ENCODE measurements around the gene EML6.
"Not testable (repeated sequence)": the region's sequence is repeated elsewhere in the genome, so short reads cannot be mapped to it uniquely, and the experiment has no call there.

Gene EML6

DNA sequence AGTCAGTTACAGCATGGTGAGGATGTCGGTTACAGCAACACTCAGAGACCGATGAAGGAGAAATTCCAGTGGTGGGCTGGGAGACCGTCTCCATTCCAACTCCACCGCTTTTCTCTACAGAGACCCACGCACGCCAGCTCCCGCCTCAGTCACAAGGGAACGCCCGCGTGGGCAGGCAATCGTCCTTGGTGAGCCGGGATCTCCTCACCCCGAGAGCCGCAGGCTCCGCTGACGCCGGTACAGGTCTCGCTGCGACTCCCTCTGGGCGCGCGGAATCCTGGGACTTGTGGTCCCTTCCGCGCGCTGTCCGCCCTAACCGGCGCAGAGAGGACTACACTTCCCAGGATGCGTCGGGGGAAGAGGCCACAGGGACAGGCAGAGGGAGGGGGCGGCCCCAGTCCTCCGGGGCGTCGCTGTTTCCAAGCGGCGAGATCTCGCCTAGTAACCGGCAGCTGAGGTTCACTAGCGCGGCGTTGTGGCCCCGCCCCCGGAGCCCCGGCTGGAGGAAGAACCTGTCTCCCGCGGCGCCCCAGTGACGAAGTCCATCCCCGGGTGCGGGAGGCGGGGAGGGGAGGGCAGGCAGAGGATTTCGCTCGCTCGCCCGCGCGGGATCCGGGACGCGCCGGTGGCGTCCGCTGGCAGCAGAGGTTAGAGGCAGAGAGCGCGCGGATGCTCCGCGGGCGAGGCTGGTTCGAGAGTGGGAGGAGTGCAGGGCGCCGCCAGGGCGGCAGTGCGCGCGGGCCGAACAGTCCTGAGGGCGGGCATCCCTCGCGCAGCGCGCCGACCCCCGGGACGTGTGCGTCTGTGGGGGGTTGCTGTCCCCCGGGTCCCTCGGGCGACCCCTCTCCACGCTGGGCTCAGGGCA lies at the start of gene EML6:
TSS of gene EML6 (plus strand) at position 532 of the 865 bp plus-strand sequence. CDS start 1,400 bp downstream, outside the sequence.
- peak; percentile 98 to 99 for DNase-seq

DNA sequence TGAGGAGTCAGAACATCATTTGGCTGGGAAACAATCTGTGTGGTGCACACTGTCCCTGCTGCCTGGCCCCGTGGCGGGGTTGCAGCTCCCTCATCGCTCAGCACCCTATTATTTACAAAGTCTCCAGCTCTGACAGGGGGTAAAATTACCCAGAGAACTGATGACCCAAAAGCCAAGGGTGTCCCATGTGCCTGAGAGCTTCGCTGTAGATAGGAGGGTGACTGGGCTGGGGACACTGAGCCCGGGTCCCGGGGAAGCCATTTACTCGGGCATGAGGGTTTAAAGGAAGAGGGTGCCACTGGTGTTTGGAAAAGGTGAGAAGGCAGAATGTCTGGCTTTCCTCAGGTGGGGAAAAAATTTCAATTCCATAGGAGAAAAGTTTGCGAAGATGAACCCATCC lies 48.2 kb upstream of the EML6 start:
- DNase-seq, result no peak

DNA sequence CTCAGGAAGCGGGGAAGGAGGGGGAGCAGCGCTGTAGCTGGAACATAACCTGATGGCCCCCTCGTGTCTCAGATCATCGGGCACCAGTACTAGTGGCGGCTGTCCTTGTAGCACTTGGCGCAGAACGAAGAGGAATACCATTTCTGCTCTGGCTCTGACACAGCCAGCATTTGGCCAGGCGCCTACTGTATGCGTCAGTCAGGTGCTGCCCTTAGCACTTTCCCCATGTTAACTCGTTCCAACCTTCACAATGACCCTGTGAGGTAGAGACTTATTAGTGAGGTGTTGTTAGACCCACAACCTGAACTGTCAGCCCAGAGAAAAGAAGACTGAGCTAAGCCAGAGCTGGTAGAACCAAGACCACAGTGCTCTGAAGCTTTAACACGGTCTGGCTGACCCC lies 47.7 kb upstream of the EML6 start:
- no peak for DNase-seq

DNA sequence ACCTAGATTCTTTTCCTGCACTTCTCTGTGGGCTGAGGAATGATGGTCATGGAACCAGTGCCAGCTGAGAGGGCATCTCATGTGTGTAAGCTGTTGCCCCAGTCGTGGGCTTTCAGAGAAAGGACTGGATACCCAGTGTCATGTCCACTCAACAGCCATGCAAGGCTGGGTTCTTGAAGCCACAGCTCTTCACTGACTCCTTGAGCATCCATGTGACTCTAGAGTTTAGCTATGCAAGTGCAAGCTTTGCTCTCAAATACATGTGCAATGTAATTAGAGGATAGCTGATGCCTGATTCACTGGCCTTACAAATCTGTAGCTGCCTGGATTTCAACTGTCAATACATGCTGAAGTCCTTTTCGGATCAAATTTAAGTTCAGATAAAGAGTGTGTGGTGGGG lies 46.8 kb upstream of the EML6 start:
- no peak for DNase-seq

DNA sequence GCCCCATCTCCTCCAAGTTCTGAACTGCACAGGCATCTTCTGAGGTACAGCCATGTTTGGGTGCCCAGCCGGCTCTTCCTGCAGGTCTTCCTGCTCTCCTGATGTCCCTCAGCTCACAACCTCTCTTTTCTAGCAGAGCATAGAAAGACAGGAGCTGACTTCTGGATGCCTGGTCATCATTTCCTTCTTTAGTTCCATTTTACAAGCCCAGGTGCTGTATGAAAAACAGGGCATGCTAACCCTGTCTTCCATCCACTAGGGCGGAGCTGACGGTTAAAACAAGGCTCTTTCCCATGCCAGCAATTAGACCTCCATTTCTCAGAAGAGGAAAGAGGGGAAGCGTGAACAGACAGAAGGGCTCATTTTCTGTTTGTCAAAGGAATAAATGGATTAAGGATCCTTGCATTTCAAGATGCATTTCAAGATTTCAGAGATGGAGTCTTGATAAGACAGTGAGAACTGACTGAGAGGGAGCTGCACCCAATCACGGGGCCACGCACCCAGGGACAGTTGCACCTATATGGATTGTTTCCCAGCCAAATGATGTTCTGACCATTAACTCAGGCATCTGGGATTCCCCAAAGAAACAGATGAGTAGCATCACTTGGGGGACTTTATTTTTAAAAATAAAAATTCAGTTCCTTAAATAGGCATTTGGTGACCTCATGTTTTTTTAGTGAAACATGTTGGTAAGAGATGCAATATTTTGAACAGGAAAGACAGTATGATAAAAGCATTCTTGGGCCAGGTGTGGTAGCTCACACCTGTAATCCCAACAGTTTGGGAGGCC lies 45.8 kb upstream of the EML6 start:
- DNase-seq, result no peak

DNA sequence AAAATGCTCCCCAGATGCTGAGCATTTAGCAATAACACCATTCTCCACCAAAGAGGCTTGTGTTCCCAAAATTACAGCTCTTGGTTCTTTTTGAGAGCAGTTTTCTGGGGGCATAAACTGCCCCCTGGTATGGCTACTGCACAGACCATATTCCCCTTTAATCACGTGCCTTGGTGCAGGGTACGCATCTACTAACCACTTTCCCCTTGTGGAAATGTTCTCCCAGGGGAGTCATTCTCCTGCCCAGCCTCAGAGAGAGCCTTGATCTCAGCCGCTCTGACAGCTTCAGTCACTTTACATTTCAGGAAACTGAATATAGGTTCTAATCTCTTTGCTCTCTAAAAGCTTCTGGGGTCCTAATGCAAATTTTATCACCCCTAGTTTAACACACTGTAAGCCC lies 44.7 kb upstream of the EML6 start:
- peak; percentile 15 to 74 for DNase-seq

DNA sequence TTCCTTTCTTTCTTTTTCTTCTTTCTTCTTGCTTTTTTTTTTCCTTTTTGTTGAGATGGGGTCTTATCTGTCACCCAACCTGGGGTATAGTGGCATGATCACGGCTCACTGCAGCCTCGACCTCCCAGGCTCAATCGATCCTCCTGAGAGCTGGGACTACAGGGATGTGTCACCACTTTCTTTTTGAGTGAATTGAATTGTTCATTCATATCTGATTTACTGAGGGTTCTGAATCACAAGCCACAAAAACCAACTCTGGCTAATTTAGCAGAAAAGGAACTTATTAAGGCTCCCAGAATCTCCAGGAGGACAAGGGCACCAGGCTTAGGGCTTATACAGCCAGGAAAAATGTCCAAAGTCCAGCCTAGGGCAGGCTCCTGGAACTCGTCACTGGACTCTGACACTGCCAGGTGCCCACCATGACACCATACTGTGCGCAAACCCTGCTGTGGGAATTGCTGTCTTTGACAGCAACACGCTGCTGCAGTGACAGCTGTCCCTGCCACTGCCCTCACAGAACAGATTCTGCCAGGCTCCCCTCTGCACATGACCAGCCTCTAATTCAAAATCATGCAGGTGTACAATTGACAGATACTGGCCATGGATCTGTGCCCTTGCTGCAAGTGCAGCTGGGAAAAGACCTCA lies 42.9 kb upstream of the EML6 start:
- DNase-seq, result no peak

DNA sequence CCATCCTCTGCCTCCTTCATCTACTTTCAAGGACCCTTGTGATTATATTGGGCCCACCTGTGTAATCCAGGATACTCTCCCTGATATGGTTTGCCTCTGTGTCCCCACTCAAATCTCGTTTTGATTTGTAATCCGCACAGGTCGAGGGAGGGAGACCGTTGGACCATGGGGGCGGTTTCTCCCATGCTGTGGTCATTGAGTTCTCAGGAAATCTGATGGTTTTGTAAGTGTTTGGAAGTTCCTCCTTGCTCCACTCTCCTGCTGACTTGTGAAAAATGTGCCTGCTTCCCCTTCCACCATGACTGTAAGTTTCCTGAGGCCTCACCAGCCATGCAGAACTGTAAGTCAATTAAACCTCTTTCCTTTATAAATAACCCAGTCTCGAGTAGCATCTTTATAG lies 42.0 kb upstream of the EML6 start:
- no peak for DNase-seq

DNA sequence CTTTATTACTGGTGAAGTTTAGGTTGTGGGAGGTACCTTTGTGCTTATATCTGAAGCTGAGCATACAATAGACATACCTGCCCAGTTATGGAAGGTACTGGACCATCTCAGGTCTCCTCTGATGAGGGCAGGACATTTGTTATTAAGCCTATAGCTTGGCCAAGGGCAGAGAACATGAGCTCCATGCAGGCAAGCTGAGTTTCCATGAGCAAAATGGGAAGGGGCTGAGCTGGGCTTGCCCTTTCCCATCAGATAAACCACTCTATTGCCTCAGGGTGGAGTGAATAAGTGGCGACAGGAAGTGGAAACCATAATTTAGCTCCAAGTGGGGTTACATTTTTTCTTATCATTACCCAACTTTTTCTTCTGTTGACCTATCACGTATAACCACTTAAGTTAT lies 39.9 kb upstream of the EML6 start:
- DNase-seq, result no peak

DNA sequence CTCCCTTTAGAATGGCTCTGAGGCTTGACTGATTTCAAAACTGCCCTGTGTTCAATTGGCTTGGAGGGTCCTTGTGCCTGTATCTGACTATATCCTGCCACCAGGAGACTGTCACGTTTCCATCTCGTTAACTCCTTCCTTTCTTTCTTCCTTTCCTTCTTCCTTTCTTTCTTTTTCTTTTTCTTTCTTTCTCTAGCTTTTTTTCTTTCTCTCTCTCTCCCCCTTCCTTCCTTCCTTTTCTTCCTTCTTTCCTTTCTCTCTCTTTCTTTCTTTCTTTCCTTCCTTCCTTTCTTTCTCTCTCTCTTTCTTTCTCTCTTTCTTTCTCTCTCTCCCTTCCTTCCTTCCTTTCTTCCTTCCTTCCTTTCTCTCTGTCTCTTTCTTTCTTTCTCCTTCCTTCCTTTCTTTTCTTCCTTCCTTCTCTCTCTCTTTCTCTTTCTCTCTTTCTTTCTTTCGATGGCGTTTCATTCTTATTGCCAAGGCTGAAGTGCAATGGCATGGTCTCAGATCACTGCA lies 38.1 kb upstream of the EML6 start:
- DNase-seq, result no peak

DNA sequence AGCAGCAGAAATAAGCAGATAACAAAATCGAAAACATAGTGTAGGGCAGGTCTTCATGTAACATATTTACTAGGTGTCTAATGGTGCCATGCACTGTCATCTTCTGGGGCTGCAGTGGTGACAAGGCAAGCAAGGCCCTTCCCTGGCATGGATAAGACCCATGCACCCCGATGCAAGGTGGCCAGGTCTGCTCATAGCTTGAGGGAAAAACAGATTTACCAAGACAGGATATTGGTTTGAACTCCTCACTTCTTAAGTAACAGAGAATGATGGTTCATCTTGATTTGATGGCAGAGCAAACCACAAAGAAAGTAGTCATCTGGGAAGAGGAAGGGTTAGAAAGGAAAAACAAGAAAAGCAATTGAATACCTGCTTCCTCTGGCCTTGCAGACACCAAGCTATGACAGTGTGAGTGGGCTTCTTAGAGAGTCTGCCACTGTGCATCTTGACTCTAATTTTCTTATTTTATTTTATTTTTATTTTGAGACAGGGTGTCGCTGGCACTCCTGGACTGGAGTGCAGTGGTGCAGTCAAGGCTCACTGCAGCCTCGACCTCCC lies 35.8 kb upstream of the EML6 start:
- no peak for DNase-seq

DNA sequence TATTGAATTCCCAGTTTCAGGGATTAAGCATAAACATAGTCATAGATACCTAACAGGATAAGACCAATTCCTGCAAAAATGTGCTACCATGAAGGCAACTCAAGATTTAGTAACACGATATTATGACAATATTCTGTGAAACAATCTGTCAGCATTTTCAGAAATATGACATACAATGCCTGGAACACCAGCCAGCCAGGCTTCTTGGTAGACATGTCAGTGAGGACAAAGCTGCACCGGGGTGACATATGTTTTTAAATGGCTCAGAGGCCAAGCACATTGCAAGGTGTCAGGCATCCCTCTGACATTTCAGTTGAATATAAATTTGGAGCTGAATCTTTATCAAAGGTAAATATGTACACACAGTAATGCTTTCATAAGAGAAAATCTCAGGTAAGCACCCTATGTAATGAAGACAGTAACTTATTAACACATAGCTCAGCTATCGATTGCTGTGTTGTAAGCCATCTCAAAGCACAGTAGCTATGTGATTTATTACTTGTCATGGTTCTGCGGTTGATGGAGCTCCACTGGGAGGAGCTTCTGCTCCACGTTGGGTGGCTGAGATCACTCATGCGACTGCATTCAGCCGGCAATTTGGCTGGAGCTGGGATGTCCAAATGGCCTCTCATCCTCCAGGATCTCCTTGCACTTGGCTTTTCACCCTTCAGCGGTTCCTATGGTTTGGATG lies 31.9 kb upstream of the EML6 start:
- no peak for DNase-seq

DNA sequence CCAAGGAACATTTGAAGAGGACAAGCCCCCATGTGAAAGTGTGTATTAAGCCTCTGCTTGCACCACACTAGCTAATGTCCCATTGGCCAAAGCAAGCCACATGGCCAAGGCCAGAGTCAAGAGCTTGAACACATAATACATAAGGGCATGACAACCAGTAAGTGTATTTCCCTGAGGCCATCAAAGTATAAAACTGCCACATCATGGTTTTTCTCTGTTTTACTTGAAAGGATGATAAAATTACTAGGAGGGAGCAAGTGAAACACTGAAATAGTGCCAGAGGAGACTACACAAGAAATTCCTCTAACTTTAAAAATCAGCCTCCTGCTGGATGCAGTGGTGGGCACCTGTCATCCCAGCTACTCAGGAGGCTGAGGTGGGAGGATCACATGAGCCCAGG lies 30.9 kb upstream of the EML6 start:
- DNase-seq, result no peak

DNA sequence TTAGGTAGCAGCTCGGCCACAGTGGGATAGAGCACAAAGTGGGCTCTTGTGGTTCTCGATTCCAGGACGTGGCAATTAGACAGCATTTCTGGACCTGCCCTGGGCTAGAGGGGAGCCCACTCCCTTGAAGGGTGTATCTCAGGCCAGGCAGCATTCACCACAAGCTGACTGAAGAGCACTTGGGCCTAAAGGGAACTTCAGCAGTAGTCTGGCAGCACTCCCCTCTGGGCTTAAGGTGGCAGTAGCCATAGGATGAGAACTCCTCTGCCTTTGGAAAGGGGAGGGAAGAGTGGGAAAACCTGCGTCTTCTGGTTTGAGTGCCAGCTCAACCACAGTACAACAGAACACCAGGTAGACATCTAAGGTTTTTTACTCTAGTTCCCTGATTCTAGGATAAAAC lies 28.1 kb upstream of the EML6 start:
- no peak for DNase-seq

DNA sequence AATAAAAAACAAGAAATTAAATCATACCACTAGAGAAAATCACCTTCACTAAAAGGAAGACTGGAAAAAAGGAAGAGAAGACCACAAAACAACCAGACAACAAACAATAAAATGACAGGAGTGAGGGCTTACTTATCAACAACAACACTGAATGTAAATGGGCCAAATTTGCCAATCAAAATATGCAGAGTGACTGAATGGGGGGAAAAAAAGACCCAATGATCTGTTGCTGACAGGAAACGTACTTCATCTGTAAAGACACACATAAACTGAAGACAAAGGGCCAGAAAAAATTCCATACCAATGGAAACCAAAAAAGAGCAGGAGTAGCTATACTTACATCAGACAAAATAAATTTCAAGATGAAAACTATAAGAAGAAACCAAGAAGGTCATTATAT lies 25.5 kb upstream of the EML6 start:
- no peak for DNase-seq

DNA sequence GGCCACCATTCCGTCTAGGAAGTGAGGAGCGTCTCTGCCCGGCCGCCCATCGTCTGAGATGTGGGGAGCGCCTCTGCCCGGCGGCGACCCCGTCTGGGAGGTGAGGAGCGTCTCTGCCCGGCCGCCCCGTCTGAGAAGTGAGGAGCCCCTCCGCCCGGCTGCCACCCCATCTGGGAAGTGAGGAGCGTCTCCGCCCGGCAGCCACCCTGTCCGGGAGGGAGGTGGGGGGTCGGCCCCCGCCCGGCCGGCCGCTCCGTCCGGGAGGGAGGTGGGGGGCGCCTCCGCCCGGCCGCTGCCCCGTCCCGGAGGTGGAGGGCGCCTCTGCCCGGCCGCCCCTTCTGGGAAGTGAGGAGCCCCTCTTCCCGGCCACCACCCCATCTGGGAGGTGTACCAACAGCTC lies 24.5 kb upstream of the EML6 start:
- not testable (repeated sequence) for DNase-seq

DNA sequence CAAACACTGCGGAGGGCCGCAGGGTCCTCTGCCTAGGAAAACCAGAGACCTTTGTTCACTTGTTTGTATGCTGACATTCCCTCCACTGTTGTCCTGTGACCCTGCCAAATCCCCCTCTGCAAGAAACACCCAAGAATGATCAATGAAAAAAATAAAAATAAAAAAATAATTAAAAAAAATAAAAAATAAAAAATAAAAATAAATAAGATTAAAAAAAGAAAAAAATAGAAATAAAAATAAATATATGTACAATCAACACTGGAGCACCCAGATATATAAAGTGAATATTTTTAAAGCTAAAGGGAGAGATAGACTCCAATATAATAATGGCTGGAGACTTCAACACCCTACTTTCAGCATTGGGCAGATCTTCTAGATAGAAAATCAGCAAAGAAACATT lies 23.8 kb upstream of the EML6 start:
- no peak for DNase-seq

DNA sequence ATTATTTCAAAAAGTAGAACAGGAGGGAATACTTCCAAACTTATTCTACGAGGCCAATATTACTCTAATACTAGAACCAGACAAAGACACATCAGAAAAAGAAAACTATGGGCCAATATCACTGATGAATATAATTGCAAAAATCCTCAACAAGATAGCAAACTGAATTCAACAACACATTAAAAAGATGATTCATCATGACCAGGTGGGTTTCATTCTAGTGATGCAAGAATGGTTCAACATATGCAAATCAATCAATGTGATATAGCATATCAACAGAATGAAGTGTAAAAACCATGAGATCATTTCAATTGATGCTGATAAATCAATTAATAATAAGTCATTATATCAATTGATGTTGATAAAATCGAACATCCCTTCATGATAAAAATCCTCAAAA lies 22.4 kb upstream of the EML6 start:
- no peak for DNase-seq

DNA sequence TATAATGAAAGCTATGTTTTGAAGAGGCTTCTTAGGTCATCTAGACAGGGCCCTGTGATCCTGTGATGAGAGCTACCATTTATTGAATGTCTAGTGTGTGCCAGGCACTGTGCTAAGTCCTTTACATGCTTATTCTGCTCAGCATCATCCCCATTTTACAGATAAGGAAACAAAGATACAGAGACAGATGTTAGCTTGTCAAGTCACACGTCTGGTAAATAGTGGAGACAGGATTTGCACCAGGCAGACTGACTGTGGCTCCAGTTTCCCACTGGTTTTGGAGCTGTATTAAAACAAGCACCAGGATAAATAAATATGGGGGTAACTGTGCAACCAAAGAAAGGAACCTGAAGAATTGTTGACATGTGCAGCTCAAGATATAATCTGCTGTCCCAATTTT lies 19.2 kb upstream of the EML6 start:
- no peak for DNase-seq

DNA sequence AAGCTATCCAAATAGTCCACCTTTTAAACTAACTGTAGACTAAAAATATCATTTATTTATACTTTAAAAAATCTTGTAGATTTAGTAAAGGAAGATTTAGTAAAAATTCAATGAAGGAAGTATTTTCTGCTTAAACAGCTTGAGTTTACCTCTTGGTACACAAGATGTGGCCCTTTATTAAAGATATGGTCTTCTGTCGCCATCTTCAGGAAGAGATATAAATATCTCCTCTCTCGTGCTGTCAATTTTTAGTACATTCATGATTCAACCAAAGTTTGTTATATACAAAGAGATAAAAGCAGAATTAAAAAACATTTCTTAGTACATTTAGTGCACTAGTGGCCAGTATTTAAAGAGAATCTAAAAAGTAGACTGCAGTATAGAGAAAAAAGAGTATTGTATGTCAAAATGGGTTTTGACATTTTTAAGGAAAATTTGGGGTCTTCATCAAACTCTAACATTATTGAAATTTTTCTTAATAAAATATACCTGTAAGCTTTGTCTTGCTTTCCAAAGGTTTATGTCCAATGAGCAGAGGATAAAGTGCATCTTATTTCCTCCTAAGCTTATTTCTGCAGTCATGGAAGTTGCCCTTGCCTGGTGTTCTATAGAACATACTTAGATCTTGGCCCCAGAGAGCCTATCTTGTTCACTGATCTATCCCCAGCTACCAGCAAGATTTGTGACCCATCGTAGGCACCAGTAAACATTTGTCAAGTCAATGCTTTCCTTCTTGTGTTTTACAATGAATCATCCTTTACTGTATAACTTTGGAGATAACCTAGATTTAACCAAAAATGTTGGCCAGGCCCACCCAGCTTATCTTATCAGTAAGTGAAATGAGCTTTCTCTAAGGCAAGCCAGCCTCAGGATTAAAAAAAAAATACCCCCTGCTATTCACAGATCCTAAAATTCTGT lies 18.5 kb upstream of the EML6 start:
- peak; percentile 47 to 82 for DNase-seq

DNA sequence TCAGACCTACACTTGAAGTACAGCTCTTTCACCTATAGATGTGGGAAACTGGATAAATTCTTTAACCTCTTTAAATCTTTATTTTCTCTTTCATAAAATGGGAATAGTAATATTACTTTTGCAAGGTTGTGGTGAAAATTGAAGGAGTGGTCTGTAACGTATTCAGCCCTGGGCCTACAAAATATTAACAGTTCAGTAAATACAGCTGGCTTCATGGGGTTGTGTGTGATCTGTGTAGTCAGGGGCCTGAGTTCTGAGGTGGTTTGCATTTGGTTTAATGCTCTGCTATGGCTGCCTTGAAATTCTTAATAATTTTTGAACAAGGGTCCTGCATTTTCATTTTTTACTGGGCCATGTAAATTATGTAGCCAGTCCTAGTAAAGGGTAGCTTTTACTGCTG lies 16.8 kb upstream of the EML6 start:
- DNase-seq, result no peak
